HEK293 (cell line): ENCODE results near the gene ENAM.
A peak's percentile ranks its signal among the peaks of the same experiment; 100 is the strongest.

Experiments
- CTCF ChIA-PET: fragments of 350-600 bp; formaldehyde crosslinking; extraction: SDS; loops from one replicate; lab custom pipeline; 2021; ENCODE audit warnings: antibody characterized with exemption; lab: Yijun Ruan, JAX
- POLR2A ChIA-PET: fragments of 300-600 bp; formaldehyde crosslinking; extraction: SDS; loops from one replicate; lab custom pipeline; 2020; ENCODE audit warnings: antibody characterized with exemption, inconsistent platforms; lab: Yijun Ruan, JAX
- H3K27ac ChIP-seq: fragments of 200-500 bp; sonication (Bioruptor generic); 2 replicates; pipeline ENCODE4 v1.5.1; 2014; ENCODE audit warnings: low read depth, low read length, control low read depth, inconsistent platforms; ENCODE audit errors: extremely low read depth
- H3K36me3 ChIP-seq, 2 experiments: fragments of 200-500 bp in 1 of 2; sonication (Bioruptor generic) in 1 of 2; 1 replicate in 1 of 2; 2 replicates in 1 of 2; pipeline ENCODE4 v1.5.1; 2014 to 2017; ENCODE audit warnings: inconsistent platforms in 2 of 2, low read length in 2 of 2; ENCODE audit not compliant: control insufficient read depth in 2 of 2, insufficient read depth in 1 of 2
- H3K4me1 ChIP-seq: fragments of 200-500 bp; sonication (Bioruptor generic); 2 replicates; pipeline ENCODE4 v1.5.1; 2014; ENCODE audit warnings: mild to moderate bottlenecking, low read length, inconsistent platforms; ENCODE audit not compliant: control insufficient read depth, insufficient read depth
- H3K4me3 ChIP-seq: 2 replicates; pipeline ENCODE4 v1.5.1; 2011; ENCODE audit warnings: low read depth, mild to moderate bottlenecking, control low read depth, low read length, moderate library complexity
- H3K9me3 ChIP-seq: fragments of 200-500 bp; sonication (Bioruptor generic); 2 replicates; pipeline ENCODE4 v1.5.1; 2014; ENCODE audit warnings: low read depth, low read length, inconsistent platforms; ENCODE audit not compliant: control insufficient read depth, insufficient read depth
- SP3 ChIP-seq: fragments of 450-650 bp; formaldehyde crosslinking; IDR thresholded peaks from 2 replicates; pipeline ENCODE4 v1.5.1; 2016; ENCODE audit warnings: missing biosample characterization, missing genetic modification characterization
- TCF7L2 ChIP-seq: IDR thresholded peaks from 2 replicates; pipeline ENCODE4 v1.6.1; 2011; ENCODE audit warnings: low read depth, mild to moderate bottlenecking, inconsistent platforms, low read length, moderate library complexity, borderline replicate concordance
- TRIM28 ChIP-seq: IDR thresholded peaks from 2 replicates; pipeline ENCODE4 v1.6.1; 2011; ENCODE audit warnings: low read length, control low read depth, borderline replicate concordance
- ZNF10 ChIP-seq: fragments of 450-650 bp; formaldehyde crosslinking; IDR thresholded peaks from 2 replicates; pipeline ENCODE4 v1.5.1; 2017; ENCODE audit warnings: missing biosample characterization, missing genetic modification characterization
- ZNF114 ChIP-seq: fragments of 450-650 bp; formaldehyde crosslinking; IDR thresholded peaks from 2 replicates; pipeline ENCODE4 v1.5.0; 2017; ENCODE audit warnings: missing biosample characterization, missing genetic modification characterization
- ZNF132 ChIP-seq: fragments of 450-650 bp; formaldehyde crosslinking; IDR thresholded peaks from 2 replicates; pipeline ENCODE4 v1.5.1; 2017; ENCODE audit warnings: missing biosample characterization, missing genetic modification characterization, borderline replicate concordance
- ZNF221 ChIP-seq: fragments of 450-650 bp; formaldehyde crosslinking; IDR thresholded peaks from 2 replicates; pipeline ENCODE4 v1.5.1; 2017; ENCODE audit warnings: missing biosample characterization, missing genetic modification characterization, borderline replicate concordance
- ZNF335 ChIP-seq: fragments of 450-650 bp; formaldehyde crosslinking; conservative IDR thresholded peaks from 2 replicates; pipeline ENCODE4 v1.5.1; 2016; ENCODE audit warnings: missing biosample characterization, missing genetic modification characterization
- ZNF354C ChIP-seq: fragments of 450-650 bp; formaldehyde crosslinking; IDR thresholded peaks from 2 replicates; pipeline ENCODE4 v1.5.1; 2016; ENCODE audit warnings: missing biosample characterization, missing genetic modification characterization, low read depth, borderline replicate concordance
- ZNF394 ChIP-seq: fragments of 450-650 bp; formaldehyde crosslinking; IDR thresholded peaks from 2 replicates; pipeline ENCODE4 v1.5.1; 2016; ENCODE audit warnings: missing biosample characterization, missing genetic modification characterization, mild to moderate bottlenecking, moderate library complexity, borderline replicate concordance
- ZNF624 ChIP-seq: fragments of 450-650 bp; formaldehyde crosslinking; IDR thresholded peaks from 2 replicates; pipeline ENCODE4 v1.5.1; 2017; ENCODE audit warnings: missing biosample characterization, missing genetic modification characterization
- ZNF830 ChIP-seq: fragments of 450-650 bp; IDR thresholded peaks from 2 replicates; pipeline ENCODE4 v1.5.0; 2018; ENCODE audit warnings: missing biosample characterization, missing genetic modification characterization, low read depth, mild to moderate bottlenecking, moderate library complexity
- TF ChIP-seq, protein P1 (sequence below): fragments of 450-650 bp; formaldehyde crosslinking; IDR thresholded peaks from 2 replicates; pipeline ENCODE4 v1.5.1; 2016; ENCODE audit warnings: missing biosample characterization, missing genetic modification characterization
- TF ChIP-seq, protein P2 (sequence below): fragments of 450-650 bp; formaldehyde crosslinking; IDR thresholded peaks from 2 replicates; pipeline ENCODE4 v1.5.1; 2016; ENCODE audit warnings: missing biosample characterization, missing genetic modification characterization
- TF ChIP-seq, protein P3 (sequence below): fragments of 450-650 bp; formaldehyde crosslinking; IDR thresholded peaks from 2 replicates; pipeline ENCODE4 v1.5.1; 2016; ENCODE audit warnings: missing biosample characterization, missing genetic modification characterization

The ENAM gene

DNA sequence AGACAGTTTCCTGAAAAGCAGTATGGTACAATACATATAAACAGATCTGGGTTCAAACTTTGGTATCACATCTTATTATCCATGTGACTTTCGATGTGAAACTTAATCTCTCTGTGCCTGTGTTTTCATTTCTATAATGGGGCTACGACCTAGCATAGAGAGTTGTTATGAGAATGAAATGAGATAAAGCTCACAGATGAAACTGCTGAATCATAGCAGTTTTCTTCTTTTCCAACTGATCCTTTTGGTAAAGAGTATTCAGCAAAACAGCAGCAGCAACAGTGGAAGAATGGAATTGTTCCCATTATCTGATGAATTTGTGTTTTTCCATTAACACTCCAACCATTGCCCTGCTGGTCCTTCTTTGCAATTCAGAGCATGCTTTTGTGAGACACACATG, 20.2 kb upstream of the ENAM start:
- CTCF ChIA-PET, result no interaction called here
- Histone ChIP-seq H3K36me3 (no peaks in the 10 kb centered on the region), H3K9me3 (no peaks in the 10 kb centered on the region), H3K4me3 (no peak overlapping the region), H3K4me1 (no peaks in the 10 kb centered on the region), H3K27ac (no peak overlapping the region)
- no peak for TF ChIP-seq ZNF132 (tag by site-specific recombination)
- POLR2A ChIA-PET, result no interaction called here

DNA sequence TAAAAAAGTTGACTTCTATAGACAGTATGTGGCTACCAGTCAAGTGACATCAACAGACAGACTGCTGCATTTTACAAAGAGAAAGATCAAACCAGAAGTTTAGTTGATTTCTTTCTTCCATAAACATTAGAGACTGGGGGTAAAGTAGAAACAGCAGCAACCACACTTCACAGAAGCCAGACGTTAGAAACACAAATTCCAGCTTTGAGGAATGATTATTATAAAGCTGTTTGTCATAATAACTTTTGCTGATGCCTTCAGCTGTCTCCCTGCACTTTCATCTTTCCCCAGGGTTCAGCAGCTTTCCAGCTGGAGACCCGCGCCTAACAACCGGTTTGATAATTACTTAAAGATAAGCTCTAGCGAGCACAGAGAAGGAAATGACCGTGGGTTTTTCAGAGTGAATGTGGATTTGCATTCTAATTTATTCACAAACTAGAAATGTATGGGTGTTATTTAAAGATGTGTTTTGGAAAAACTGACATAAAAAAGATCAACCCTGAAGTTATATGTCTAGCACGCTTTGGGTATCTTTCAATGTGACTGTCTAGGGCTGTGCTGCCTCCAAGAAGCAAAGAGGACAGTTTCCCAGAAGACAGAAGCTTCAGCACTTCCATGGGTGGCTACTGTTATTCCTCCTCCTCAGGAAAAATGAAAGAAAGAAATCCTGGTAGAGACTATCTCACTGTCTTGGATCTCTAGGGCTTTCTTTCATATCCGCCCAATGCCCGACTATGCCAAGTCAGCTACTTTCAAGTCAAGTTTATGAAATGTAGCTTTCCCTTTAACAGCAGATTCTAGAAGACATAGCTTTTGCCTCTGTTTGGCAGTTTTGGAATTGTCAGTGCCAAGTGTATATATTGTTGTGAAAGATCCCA, 15.0 kb upstream of the ENAM start:
- no peak overlapping the region for H3K27ac ChIP-seq
- ChIA-PET POLR2A (no interaction called here), CTCF (interaction anchor here (0.6 to 0.7 kb wide), 2 partner anchors 50 to 79 kb away, joined by 3 to 4 read pairs; no protein-coding TSS in a partner anchor)
- H3K9me3 ChIP-seq, result no peaks in the 10 kb centered on the region
- H3K4me1 ChIP-seq, result no peaks in the 10 kb centered on the region
- H3K36me3 ChIP-seq, result no peaks in the 10 kb centered on the region
- TF ChIP-seq ZNF624 (tag by site-specific recombination), result no peak
- TF ChIP-seq ZNF335 (tag by site-specific recombination), result peak; percentile 76
- no peak for TF ChIP-seq ZNF10 (tag by site-specific recombination)
- TF ChIP-seq TCF7L2, result 0 out of 2 replicates have a peak, but pooled peaks have one; percentile 44
- TF ChIP-seq SP3, result no peak
- TF ChIP-seq, protein P1, sequence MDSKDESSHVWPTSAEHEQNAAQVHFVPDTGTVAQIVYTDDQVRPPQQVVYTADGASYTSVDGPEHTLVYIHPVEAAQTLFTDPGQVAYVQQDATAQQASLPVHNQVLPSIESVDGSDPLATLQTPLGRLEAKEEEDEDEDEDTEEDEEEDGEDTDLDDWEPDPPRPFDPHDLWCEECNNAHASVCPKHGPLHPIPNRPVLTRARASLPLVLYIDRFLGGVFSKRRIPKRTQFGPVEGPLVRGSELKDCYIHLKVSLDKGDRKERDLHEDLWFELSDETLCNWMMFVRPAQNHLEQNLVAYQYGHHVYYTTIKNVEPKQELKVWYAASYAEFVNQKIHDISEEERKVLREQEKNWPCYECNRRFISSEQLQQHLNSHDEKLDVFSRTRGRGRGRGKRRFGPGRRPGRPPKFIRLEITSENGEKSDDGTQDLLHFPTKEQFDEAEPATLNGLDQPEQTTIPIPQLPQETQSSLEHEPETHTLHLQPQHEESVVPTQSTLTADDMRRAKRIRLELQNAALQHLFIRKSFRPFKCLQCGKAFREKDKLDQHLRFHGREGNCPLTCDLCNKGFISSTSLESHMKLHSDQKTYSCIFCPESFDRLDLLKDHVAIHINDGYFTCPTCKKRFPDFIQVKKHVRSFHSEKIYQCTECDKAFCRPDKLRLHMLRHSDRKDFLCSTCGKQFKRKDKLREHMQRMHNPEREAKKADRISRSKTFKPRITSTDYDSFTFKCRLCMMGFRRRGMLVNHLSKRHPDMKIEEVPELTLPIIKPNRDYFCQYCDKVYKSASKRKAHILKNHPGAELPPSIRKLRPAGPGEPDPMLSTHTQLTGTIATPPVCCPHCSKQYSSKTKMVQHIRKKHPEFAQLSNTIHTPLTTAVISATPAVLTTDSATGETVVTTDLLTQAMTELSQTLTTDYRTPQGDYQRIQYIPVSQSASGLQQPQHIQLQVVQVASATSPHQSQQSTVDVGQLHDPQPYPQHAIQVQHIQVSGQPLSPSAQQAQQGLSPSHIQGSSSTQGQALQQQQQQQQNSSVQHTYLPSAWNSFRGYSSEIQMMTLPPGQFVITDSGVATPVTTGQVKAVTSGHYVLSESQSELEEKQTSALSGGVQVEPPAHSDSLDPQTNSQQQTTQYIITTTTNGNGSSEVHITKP, result 0 out of 2 replicates have a peak, but pooled peaks have one; percentile 44
- peak; percentile 59; the same call in 1 of the 2 replicates for TF ChIP-seq TRIM28
- TF ChIP-seq ZNF221 (tag by site-specific recombination), result no peak
- H3K4me3 ChIP-seq, result no peak overlapping the region

DNA sequence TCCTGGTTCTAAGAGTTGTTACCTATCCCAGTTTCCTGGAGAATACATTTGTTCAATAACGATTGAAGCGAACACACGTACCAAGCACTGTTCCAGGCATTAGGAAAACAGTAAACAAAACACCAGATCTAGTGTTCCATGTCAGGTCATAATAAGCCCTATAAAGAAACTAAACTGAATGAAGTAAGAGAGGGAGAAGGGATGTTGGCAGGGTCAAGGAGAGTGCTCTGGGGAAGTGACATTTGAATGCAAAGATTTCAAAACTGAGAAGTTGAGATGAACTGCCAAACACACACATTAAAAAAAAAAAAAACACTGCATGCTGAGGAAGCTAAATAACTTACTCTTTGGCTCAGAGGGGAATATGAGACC, 14.4 kb upstream of the ENAM start:
- H3K27ac ChIP-seq, result no peak overlapping the region
- CTCF ChIA-PET, result interaction anchor here (0.6 kb wide), 1 partner anchor 78 kb away, joined by 4 read pairs; no protein-coding TSS in a partner anchor
- no peaks in the 10 kb centered on the region for H3K4me1 ChIP-seq
- H3K36me3 ChIP-seq, result no peaks in the 10 kb centered on the region
- TF ChIP-seq ZNF114 (tag by site-specific recombination), result no peak
- peak; percentile 45; the same call in 1 of the 2 replicates for TF ChIP-seq ZNF335 (tag by site-specific recombination)
- no peak overlapping the region for H3K4me3 ChIP-seq
- no peaks in the 10 kb centered on the region for H3K9me3 ChIP-seq
- POLR2A ChIA-PET, result no interaction called here

DNA sequence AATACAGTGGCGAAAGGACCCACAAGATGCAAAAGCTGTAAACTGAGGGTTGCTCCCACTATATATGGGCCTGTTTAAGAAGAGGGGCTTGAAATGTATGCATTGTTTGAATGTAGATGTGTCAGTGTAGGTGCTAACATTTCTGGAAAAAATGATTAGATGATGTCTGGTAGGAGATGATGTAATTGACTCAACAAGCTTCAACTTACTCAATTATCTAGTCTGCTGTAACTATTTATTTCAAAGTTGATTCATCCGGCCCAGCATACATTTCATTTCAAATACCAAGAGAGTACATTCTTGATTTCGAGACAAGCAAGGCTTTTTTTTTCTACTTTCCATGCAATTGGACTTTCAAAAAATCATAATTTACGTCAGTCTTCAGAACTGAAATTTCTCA, 9.3 kb upstream of the ENAM start:
- no peak overlapping the region for H3K4me3 ChIP-seq
- ChIA-PET CTCF (no interaction called here), POLR2A (no interaction called here)
- no peaks in the 10 kb centered on the region for H3K4me1 ChIP-seq
- TF ChIP-seq, protein P2, sequence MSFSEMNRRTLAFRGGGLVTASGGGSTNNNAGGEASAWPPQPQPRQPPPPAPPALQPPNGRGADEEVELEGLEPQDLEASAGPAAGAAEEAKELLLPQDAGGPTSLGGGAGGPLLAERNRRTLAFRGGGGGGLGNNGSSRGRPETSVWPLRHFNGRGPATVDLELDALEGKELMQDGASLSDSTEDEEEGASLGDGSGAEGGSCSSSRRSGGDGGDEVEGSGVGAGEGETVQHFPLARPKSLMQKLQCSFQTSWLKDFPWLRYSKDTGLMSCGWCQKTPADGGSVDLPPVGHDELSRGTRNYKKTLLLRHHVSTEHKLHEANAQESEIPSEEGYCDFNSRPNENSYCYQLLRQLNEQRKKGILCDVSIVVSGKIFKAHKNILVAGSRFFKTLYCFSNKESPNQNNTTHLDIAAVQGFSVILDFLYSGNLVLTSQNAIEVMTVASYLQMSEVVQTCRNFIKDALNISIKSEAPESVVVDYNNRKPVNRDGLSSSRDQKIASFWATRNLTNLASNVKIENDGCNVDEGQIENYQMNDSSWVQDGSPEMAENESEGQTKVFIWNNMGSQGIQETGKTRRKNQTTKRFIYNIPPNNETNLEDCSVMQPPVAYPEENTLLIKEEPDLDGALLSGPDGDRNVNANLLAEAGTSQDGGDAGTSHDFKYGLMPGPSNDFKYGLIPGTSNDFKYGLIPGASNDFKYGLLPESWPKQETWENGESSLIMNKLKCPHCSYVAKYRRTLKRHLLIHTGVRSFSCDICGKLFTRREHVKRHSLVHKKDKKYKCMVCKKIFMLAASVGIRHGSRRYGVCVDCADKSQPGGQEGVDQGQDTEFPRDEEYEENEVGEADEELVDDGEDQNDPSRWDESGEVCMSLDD (tag by site-specific recombination), result no peak
- TF ChIP-seq, protein P3, sequence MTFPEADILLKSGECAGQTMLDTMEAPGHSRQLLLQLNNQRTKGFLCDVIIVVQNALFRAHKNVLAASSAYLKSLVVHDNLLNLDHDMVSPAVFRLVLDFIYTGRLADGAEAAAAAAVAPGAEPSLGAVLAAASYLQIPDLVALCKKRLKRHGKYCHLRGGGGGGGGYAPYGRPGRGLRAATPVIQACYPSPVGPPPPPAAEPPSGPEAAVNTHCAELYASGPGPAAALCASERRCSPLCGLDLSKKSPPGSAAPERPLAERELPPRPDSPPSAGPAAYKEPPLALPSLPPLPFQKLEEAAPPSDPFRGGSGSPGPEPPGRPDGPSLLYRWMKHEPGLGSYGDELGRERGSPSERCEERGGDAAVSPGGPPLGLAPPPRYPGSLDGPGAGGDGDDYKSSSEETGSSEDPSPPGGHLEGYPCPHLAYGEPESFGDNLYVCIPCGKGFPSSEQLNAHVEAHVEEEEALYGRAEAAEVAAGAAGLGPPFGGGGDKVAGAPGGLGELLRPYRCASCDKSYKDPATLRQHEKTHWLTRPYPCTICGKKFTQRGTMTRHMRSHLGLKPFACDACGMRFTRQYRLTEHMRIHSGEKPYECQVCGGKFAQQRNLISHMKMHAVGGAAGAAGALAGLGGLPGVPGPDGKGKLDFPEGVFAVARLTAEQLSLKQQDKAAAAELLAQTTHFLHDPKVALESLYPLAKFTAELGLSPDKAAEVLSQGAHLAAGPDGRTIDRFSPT (tag by site-specific recombination), result no peak
- TF ChIP-seq ZNF354C (no peak), ZNF394 (tag by site-specific recombination) (no peak), ZNF830 (tag by site-specific recombination) (no peak)
- no peaks in the 10 kb centered on the region for H3K36me3 ChIP-seq
- H3K9me3 ChIP-seq, result no peaks in the 10 kb centered on the region
- no peak overlapping the region for H3K27ac ChIP-seq
